ENCODE data around the gene TMPRSS9. TPM values are rescaled to one million over a fixed set of nuclear protein-coding genes. Genes with fewer than 3 reads are reported as not detected.
"Not testable (repeated sequence)": the region's sequence is repeated elsewhere in the genome, so short reads cannot be mapped to it uniquely, and the experiment has no call there.

Gene TMPRSS9
- total and polyA plus RNA-seq, 2 experiments from 2014 or later, result 0.28 TPM; not detected in 1

DNA sequence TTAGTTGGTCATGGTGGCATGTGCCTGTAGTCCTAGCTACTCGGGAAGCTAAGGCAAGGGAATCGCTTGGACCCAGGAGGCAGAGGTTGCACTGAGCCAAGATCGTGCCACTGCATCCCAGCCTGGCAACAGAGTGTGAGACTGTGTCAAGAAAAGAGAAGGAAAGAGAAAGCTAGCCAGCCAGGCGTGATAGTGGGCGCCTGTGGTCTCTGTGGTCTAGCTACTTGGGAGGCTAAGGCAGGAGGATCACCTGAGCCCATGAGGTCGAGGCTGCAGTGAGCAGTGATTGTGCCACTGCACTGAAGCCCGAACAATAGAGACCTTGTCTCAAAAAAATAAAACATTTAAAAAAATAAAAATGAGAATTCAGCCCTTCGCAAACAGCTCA is 34.0 kb downstream of the TMPRSS9 start:
- TF ChIP-seq EZH2 (IDR thresholded peaks at IDR 0.05; ENCODE audit: insufficient read depth, poor library complexity, severe bottlenecking), result no peak
- TF ChIP-seq EZH2phosphoT487 (IDR thresholded peaks at IDR 0.05; ENCODE audit: insufficient read depth, low read depth), result no peak
- no peak overlapping the region for H2AFZ ChIP-seq
- no peaks in the 10 kb centered on the region for H3K9me2 ChIP-seq (ENCODE audit: insufficient read depth)
- H3K79me2 ChIP-seq (ENCODE audit: insufficient read depth), result no peaks in the 10 kb centered on the region
- H3K4me1 ChIP-seq (ENCODE audit: insufficient read depth), result no peaks in the 10 kb centered on the region
- no peak overlapping the region for H3K9ac ChIP-seq
- WGBS, 2 experiments (ENCODE audit: low coverage in 1 of 2, low lambda C conversion rate in 2 of 2, missing lambda C conversion rate in 2 of 2), result 74 to 81% methylated on average over 8 of the region's 8 CpGs
- no peaks in the 10 kb centered on the region for H3K9me3 ChIP-seq (ENCODE audit: low read depth)
- no peak overlapping the region for H3K27ac ChIP-seq
- no peaks in the 10 kb centered on the region for H3F3A ChIP-seq (ENCODE audit: insufficient read depth)
- no peak overlapping the region for H3K4me2 ChIP-seq (ENCODE audit: unreplicated experiment)
- H3K4me3 ChIP-seq, result no peak overlapping the region
- DNase-seq, result no peak
- H3K27me3 ChIP-seq (replicated peaks; ENCODE audit: insufficient read depth), result no peaks in the 10 kb centered on the region
- in situ Hi-C loops (cut with MboI), result loop anchor here (10.0 kb wide), 1 partner anchor 239 kb away; the partner anchor contains the start of gene AP3D1
- no peaks in the 10 kb centered on the region for H3K36me3 ChIP-seq (ENCODE audit: low read depth)
- no peaks in the 10 kb centered on the region for H4K20me1 ChIP-seq (ENCODE audit: insufficient read depth)

DNA sequence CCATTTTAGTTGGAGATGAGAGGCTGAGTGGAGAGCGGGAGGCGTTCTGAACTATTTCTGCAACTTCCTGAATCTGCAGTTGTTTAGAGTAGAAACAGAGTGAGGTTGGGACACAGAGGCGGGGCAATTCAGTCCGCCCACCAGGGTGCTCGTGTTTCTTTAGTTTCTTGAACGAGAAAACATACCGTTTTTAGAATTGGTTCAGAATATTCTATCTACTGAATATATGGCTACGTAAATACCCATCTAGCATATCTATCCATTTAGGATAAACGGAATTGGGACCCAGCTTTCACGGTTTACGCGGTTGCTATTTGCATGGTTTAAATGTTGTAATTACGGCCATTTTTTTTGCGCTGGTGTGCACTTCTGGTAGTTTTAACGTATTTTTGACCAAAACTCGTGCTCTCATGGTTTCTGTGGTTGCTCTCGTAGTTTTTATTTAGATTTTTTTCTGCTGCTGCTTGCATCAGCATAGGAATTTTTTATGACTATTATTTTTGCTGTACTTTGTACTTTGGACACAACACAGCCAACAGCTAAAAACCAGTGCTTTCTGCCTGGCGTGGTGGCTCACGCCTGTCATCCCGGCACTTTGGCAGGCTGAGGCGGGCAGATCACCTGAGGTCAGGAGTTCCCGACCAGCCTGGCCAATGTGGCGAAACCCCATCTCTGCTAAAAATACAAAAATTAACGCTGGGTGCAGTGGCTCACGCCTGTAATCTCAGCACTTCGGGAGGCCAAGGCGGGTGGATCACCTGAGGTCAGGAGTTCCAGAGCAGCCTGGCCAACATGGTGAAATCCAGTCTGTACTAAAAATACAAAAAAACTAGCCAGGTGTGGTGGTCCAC is 34.6 kb downstream of the TMPRSS9 start:
- Histone ChIP-seq H3K27ac (no peak overlapping the region), H2AFZ (no peak overlapping the region), H3K27me3 (replicated peaks; ENCODE audit: insufficient read depth) (no peaks in the 10 kb centered on the region), H3K4me1 (ENCODE audit: insufficient read depth) (no peaks in the 10 kb centered on the region), H3K36me3 (ENCODE audit: low read depth) (no peaks in the 10 kb centered on the region), H3K9ac (no peak overlapping the region), H3K9me3 (ENCODE audit: low read depth) (no peaks in the 10 kb centered on the region), H3K4me3 (no peak overlapping the region), H3K9me2 (ENCODE audit: insufficient read depth) (no peaks in the 10 kb centered on the region), H3K4me2 (ENCODE audit: unreplicated experiment) (no peak overlapping the region), H3K79me2 (ENCODE audit: insufficient read depth) (no peaks in the 10 kb centered on the region), H3F3A (ENCODE audit: insufficient read depth) (no peaks in the 10 kb centered on the region), H4K20me1 (ENCODE audit: insufficient read depth) (no peaks in the 10 kb centered on the region)
- DNase-seq, result no peak
- TF ChIP-seq EZH2phosphoT487 (IDR thresholded peaks at IDR 0.05; ENCODE audit: insufficient read depth, low read depth), result no peak
- no peak for TF ChIP-seq EZH2 (IDR thresholded peaks at IDR 0.05; ENCODE audit: insufficient read depth, poor library complexity, severe bottlenecking)
- WGBS, 2 experiments (ENCODE audit: low coverage in 1 of 2, low lambda C conversion rate in 2 of 2, missing lambda C conversion rate in 2 of 2), result 67 to 68% methylated on average over 27 of the region's 27 CpGs
- in situ Hi-C loops (cut with MboI), result loop anchor here (10.0 kb wide), 1 partner anchor 240 kb away; the partner anchor contains the start of gene AP3D1

DNA sequence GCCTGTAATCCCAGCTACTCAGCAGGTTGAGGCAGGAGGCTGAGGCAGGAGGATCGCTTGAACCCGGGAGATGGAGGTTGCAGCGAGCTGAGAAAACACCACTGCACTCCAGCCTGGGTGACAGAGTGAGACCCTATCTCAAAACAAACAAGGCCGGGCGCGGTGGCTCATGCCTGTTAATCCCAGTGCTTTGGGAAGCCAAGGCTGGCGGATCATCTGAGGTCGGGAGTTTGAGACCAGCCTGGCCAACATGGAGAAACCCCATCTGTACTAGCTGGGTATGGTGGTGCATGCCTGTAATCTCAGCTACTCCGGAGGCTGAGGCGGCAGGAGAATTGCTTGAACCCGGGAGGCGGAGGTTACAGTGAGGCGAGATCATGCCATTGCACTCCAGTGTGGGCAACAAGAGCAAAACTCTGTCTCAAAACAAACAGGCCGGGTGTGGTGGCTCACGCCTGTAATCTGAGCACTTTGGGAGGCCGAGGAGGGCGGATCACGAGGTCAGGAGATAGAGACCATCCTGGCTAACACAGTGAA is 35.3 kb downstream of the TMPRSS9 start:
- H3F3A ChIP-seq (ENCODE audit: insufficient read depth); H3K36me3 ChIP-seq (ENCODE audit: low read depth); H3K4me1 ChIP-seq (ENCODE audit: insufficient read depth); H3K9me3 ChIP-seq (ENCODE audit: low read depth); H2AFZ ChIP-seq; DNase-seq; H3K4me3 ChIP-seq; H3K9me2 ChIP-seq (ENCODE audit: insufficient read depth); H3K79me2 ChIP-seq (ENCODE audit: insufficient read depth); H4K20me1 ChIP-seq (ENCODE audit: insufficient read depth); H3K9ac ChIP-seq; H3K27me3 ChIP-seq (replicated peaks; ENCODE audit: insufficient read depth); H3K4me2 ChIP-seq (ENCODE audit: unreplicated experiment); H3K27ac ChIP-seq: not testable (repeated sequence)
- in situ Hi-C loops (cut with MboI), result loop anchor here (10.0 kb wide), 1 partner anchor 241 kb away; the partner anchor contains the start of gene AP3D1
- 86 to 87% methylated on average over 18 of the region's 18 CpGs for WGBS, 2 experiments (ENCODE audit: low coverage in 1 of 2, low lambda C conversion rate in 2 of 2, missing lambda C conversion rate in 2 of 2)

DNA sequence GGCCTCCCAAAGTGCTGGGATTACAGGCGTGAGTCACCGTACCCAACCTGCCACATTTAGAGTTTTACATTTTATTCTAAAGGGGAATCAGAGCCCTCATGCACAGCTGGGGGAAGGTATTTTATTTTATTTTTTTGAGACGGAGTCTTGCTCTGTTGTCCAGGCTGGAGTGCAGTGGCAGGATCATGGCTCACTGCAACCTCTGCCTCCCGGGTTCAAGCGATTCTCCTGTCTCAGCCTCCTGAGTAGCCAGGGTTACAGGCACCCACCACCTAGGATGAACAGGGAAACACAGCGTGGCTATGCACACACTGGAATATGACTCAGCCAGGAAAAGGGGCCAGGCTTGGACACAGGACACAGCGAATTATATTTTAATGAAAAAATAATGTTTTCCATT is 37.1 kb downstream of the TMPRSS9 start:
- not testable (repeated sequence) for H2AFZ ChIP-seq; H3K27ac ChIP-seq; H3K79me2 ChIP-seq (ENCODE audit: insufficient read depth); H3K4me3 ChIP-seq; H3K4me2 ChIP-seq (ENCODE audit: unreplicated experiment); H4K20me1 ChIP-seq (ENCODE audit: insufficient read depth); H3K27me3 ChIP-seq (replicated peaks; ENCODE audit: insufficient read depth); H3K36me3 ChIP-seq (ENCODE audit: low read depth); H3K4me1 ChIP-seq (ENCODE audit: insufficient read depth); H3K9me2 ChIP-seq (ENCODE audit: insufficient read depth); H3K9ac ChIP-seq; DNase-seq; H3K9me3 ChIP-seq (ENCODE audit: low read depth); H3F3A ChIP-seq (ENCODE audit: insufficient read depth)
- in situ Hi-C loops (cut with MboI), result loop anchor here (10.0 kb wide), 1 partner anchor 242 kb away; the partner anchor contains the start of gene AP3D1
- WGBS, 2 experiments (ENCODE audit: low coverage in 1 of 2, low lambda C conversion rate in 2 of 2, missing lambda C conversion rate in 2 of 2), result 60 to 62% methylated on average over 7 of the region's 7 CpGs

Data from GM23248 (cell line).